Thyroid gland (tissue), 4 donors: Measurements from ENCODE around the gene PLA2G2C.

ENCODE experiments used
- POLR2A ChIP-seq, 2 donors: fragments of 450-650 bp; IDR thresholded peaks; one replicate each; pipeline ENCODE4 v1.6.1; 2017; ENCODE audit warnings: antibody characterized with exemption in 2 of 2, mild to moderate bottlenecking in 2 of 2, moderate library complexity in 1 of 2
- TF ChIP-seq, protein P1 (sequence below), 6 experiments: fragments of 200-600 bp in 3 of 6; fragments of 450-650 bp in 3 of 6; sonication (generic) in 3 of 6; IDR thresholded peaks; one replicate each; pipeline ENCODE4 v1.5.1; 2016 to 2019; ENCODE audit warnings: antibody characterized with exemption in 6 of 6, mild to moderate bottlenecking in 2 of 6, inconsistent platforms in 1 of 6, moderate library complexity in 1 of 6

DNA sequence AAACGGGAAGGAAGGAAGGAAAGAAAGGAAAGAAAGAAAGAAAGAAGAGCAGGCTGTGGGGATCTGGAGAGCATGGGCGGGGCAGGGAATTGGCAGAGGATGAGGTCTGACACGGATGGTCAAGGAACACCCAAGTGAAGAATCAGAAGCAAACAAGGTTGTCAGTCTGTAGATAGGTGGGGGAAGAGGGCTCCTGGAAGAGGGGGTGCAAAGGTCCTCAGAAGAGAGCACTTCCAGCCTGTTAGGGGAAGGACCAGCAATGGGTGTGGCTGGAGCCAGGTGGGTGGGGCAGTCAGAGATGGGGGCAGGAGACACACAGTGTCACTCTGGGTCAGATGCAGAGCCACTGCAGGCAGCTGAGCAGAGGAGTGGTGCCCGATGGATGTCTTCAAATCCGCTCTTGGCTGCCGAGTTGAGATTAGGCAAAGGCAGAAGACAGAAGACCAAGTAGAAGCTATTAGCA lies 11.0 kb upstream of the PLA2G2C start:
- TF ChIP-seq POLR2A (IDR thresholded peaks at IDR 0.05) = no peak
- TF ChIP-seq, protein P1, sequence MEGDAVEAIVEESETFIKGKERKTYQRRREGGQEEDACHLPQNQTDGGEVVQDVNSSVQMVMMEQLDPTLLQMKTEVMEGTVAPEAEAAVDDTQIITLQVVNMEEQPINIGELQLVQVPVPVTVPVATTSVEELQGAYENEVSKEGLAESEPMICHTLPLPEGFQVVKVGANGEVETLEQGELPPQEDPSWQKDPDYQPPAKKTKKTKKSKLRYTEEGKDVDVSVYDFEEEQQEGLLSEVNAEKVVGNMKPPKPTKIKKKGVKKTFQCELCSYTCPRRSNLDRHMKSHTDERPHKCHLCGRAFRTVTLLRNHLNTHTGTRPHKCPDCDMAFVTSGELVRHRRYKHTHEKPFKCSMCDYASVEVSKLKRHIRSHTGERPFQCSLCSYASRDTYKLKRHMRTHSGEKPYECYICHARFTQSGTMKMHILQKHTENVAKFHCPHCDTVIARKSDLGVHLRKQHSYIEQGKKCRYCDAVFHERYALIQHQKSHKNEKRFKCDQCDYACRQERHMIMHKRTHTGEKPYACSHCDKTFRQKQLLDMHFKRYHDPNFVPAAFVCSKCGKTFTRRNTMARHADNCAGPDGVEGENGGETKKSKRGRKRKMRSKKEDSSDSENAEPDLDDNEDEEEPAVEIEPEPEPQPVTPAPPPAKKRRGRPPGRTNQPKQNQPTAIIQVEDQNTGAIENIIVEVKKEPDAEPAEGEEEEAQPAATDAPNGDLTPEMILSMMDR (IDR thresholded peaks at IDR 0.05) = no peak
